K562 (cell line): Measurements from ENCODE around the gene APP. TPM values are rescaled to one million over a fixed set of nuclear protein-coding genes. Genes with fewer than 3 reads are reported as not detected.

Experiments used
- ATAC-seq: fragments of 200-7000 bp; cut with Tn5 transposase; 3 replicates; pipeline ENCODE4 v1.9.1; 2020; ENCODE audit warnings: moderate library complexity
- BruUV-seq: library from RNA; stranded (reverse); fragments of 400-500 nt; replicated peaks from 2 replicates; lab custom pipeline; 2021; lab: Mats Ljungman, UMichigan
- CTCF ChIA-PET: fragments of 300-600 bp; formaldehyde crosslinking; extraction: SDS; loops from one replicate; lab custom pipeline; 2021; ENCODE audit warnings: low intra/inter-chr PET ratio; lab: Yijun Ruan, JAX
- POLR2A ChIA-PET: fragments of 300-600, 350-650 bp; sonication (Branson Sonifier 250); formaldehyde crosslinking; extraction: SDS; loops from one replicate; lab custom pipeline; 2021; ENCODE audit warnings: antibody characterized with exemption, inconsistent platforms; lab: Yijun Ruan, JAX
- DNase-seq, 4 experiments: peaks; one replicate each; pipeline versions ENCODE4 v3.0.0 to v3.0.0-alpha.2; 2011 to 2018; ENCODE audit warnings: low spot score in 3 of 4, mixed read lengths in 3 of 4; ENCODE audit errors: extremely low read depth in 1 of 4
- FAIRE-seq: peaks from 2 replicates; lab custom pipeline; 2011; peaks lifted over from hg19 to GRCh38; lab: Jason Lieb, UNC
- H2AFZ ChIP-seq: 2 replicates; pipeline ENCODE4 v1.6.0; 2011; ENCODE audit warnings: low read depth, low read length, control low read depth, inconsistent platforms
- H3K27ac ChIP-seq: fragments of 200-600 bp; 3 replicates; pipeline ENCODE4 v1.8.0; 2011; ENCODE audit warnings: low read depth, mild to moderate bottlenecking, control low read depth, inconsistent platforms, low read length, moderate library complexity, mixed read lengths; ENCODE audit errors: extremely low read depth
- H3K27me3 ChIP-seq, 2 experiments: fragments of 300-600 bp in 1 of 2; 2 replicates in 1 of 2; 3 replicates in 1 of 2; pipeline versions ENCODE4 v1.6.0 to v1.8.0; 2011; ENCODE audit warnings: inconsistent platforms in 2 of 2, low read length in 2 of 2, mild to moderate bottlenecking in 1 of 2, mixed read lengths in 1 of 2, moderate library complexity in 1 of 2; ENCODE audit not compliant: control insufficient read depth in 2 of 2, insufficient read depth in 2 of 2
- H3K36me3 ChIP-seq: fragments of 300-600 bp; 3 replicates; pipeline ENCODE4 v1.8.0; 2011; ENCODE audit warnings: mild to moderate bottlenecking, low read length, inconsistent platforms; ENCODE audit not compliant: control insufficient read depth, insufficient read depth
- H3K4me1 ChIP-seq, 2 experiments: fragments of 200-600 bp in 1 of 2; replicated peaks in 1 of 2; 2 replicates in 1 of 2; 3 replicates in 1 of 2; pipeline versions ENCODE4 v1.5.1 to v1.8.0; 2011; ENCODE audit warnings: inconsistent platforms in 2 of 2, low read length in 2 of 2, mild to moderate bottlenecking in 1 of 2, mixed read lengths in 1 of 2, moderate library complexity in 1 of 2; ENCODE audit not compliant: control insufficient read depth in 2 of 2, insufficient read depth in 2 of 2
- H3K4me2 ChIP-seq: 2 replicates; pipeline ENCODE4 v1.6.1; 2011; ENCODE audit warnings: low read length, control low read depth, inconsistent platforms, mixed read lengths; ENCODE audit not compliant: insufficient read depth
- H3K4me3 ChIP-seq: fragments of 200-600 bp; sonication (generic), shearing (Covaris generic); 2 replicates; pipeline ENCODE4 v1.5.1; 2016; ENCODE audit warnings: control low read depth, inconsistent platforms
- H3K79me2 ChIP-seq: fragments of 200-600 bp; 3 replicates; pipeline ENCODE4 v1.8.0; 2011; ENCODE audit warnings: low read length, inconsistent platforms; ENCODE audit not compliant: control insufficient read depth, insufficient read depth
- H3K9ac ChIP-seq, 2 experiments: 2 replicates each; pipeline versions ENCODE4 v1.6.0 to v1.6.1; 2011; ENCODE audit warnings: low read depth in 2 of 2, low read length in 2 of 2, control low read depth in 1 of 2, inconsistent platforms in 1 of 2, mild to moderate bottlenecking in 1 of 2, mixed read lengths in 1 of 2; ENCODE audit not compliant: insufficient read depth in 1 of 2
- H3K9me1 ChIP-seq: one replicate; pipeline ENCODE4 v1.6.0; 2011; ENCODE audit warnings: inconsistent platforms, mild to moderate bottlenecking, low read length, moderate library complexity; ENCODE audit not compliant: control insufficient read depth, insufficient read depth
- H3K9me3 ChIP-seq: replicated peaks from 2 replicates; pipeline ENCODE4 v1.5.1; 2011; ENCODE audit warnings: low read depth, low read length, inconsistent platforms; ENCODE audit not compliant: control insufficient read depth, insufficient read depth
- H4K20me1 ChIP-seq: replicated peaks from 2 replicates; pipeline ENCODE4 v1.6.1; 2011; ENCODE audit warnings: low read length, inconsistent platforms, mixed read lengths; ENCODE audit not compliant: control insufficient read depth, insufficient read depth
- ARID3B ChIP-seq: fragments of 250-450 bp; sonication (Bioruptor Pico); IDR thresholded peaks from 2 replicates; pipeline ENCODE4 v1.4.0; 2020; ENCODE audit warnings: borderline replicate concordance
- BMI1 ChIP-seq: fragments of 150-350 bp; IDR thresholded peaks from 2 replicates; pipeline ENCODE4 v1.6.1; 2014; ENCODE audit warnings: low read length
- ETV5 ChIP-seq: sonication (generic); formaldehyde crosslinking; IDR thresholded peaks from 2 replicates; pipeline ENCODE4 v1.4.0; 2020; ENCODE audit warnings: low read depth, mild to moderate bottlenecking, missing genetic modification reagents
- ETV6 ChIP-seq, 3 experiments: fragments of 150-350 bp in 1 of 3; sonication (generic) in 1 of 3; formaldehyde crosslinking in 1 of 3; IDR thresholded peaks; 2 replicates each; pipeline versions ENCODE4 v1.6.1 to v1.8.0; 2014 to 2022; ENCODE audit warnings: borderline replicate concordance in 2 of 3, low read depth in 2 of 3, antibody characterized with exemption in 1 of 3, low read length in 1 of 3, mild to moderate bottlenecking in 1 of 3, missing genetic modification reagents in 1 of 3
- LCOR ChIP-seq: sonication (generic); formaldehyde crosslinking; IDR thresholded peaks from 2 replicates; pipeline ENCODE4 v1.8.0; 2022; ENCODE audit warnings: mild to moderate bottlenecking, missing genetic modification reagents
- MCM3 ChIP-seq: fragments of 450-650 bp; IDR thresholded peaks from 2 replicates; pipeline ENCODE4 v1.6.1; 2016
- NR2C2 ChIP-seq, 2 experiments: fragments of 200-800 bp in 1 of 2; sonication (Bioruptor generic) in 1 of 2; sonication (generic) in 1 of 2; formaldehyde crosslinking in 1 of 2; IDR thresholded peaks; 2 replicates each; pipeline versions ENCODE4 v1.6.1 to v1.8.0; 2016 to 2022; ENCODE audit warnings: mild to moderate bottlenecking in 1 of 2, missing compliant biosample characterization in 1 of 2, missing genetic modification characterization in 1 of 2, missing genetic modification reagents in 1 of 2
- SIX5 ChIP-seq, 2 experiments: IDR thresholded peaks; 2 replicates each; pipeline ENCODE4 v1.6.1; 2011; ENCODE audit warnings: low read length in 2 of 2, borderline replicate concordance in 1 of 2, low read depth in 1 of 2, mild to moderate bottlenecking in 1 of 2, moderate library complexity in 1 of 2; ENCODE audit not compliant: insufficient read depth in 1 of 2
- TEAD1 ChIP-seq, 2 experiments: fragments of 450-650 bp in 1 of 2; sonication (generic) in 1 of 2; formaldehyde crosslinking; IDR thresholded peaks; 2 replicates each; pipeline versions ENCODE4 v1.4.0 to v1.8.0; 2020 to 2022; ENCODE audit warnings: mild to moderate bottlenecking in 2 of 2, missing genetic modification reagents in 1 of 2
- ZBTB11 ChIP-seq, 3 experiments: fragments of 200-800 bp in 1 of 3; fragments of 250-450 bp in 1 of 3; fragments of 450-650 bp in 1 of 3; sonication (Bioruptor Pico) in 1 of 3; sonication (Bioruptor generic) in 1 of 3; formaldehyde crosslinking in 1 of 3; IDR thresholded peaks; 2 replicates each; pipeline versions ENCODE4 v1.6.1 to v1.8.0; 2016 to 2022; ENCODE audit warnings: mild to moderate bottlenecking in 2 of 3, missing genetic modification characterization in 2 of 3, missing compliant biosample characterization in 1 of 3, moderate library complexity in 1 of 3
- ZNF133 ChIP-seq: fragments of 250-450 bp; sonication (Bioruptor Pico); IDR thresholded peaks from 2 replicates; pipeline ENCODE4 v1.4.0; 2020; ENCODE audit warnings: mild to moderate bottlenecking
- ZNF24 ChIP-seq: fragments of 450-650 bp; IDR thresholded peaks from 2 replicates; pipeline ENCODE4 v1.6.1; 2016
- ZNF668 ChIP-seq: fragments of 250-450 bp; sonication (Bioruptor Pico); IDR thresholded peaks from 2 replicates; pipeline ENCODE4 v1.8.0; 2022; ENCODE audit warnings: mild to moderate bottlenecking, inconsistent platforms
- WGBS: fragments of 100-300 bp; shearing (Covaris generic); methylation state at CpG from one replicate; pipeline ENCODE4 v1.1.6; 2016; ENCODE audit warnings: low coverage, mixed read lengths; ENCODE audit not compliant: insufficient coverage; ENCODE audit errors: missing lambda C conversion rate; 5-methylcytosine and 5-hydroxymethylcytosine counted together
- in situ Hi-C: fragments of 300-500 bp; cut with MboI; formaldehyde crosslinking; loops from 4 replicates; pipeline ENCODE4 v1.15.0; 2018; ENCODE audit warnings: inconsistent platforms, mixed read lengths
- intact Hi-C: fragments of 100-400 bp; cut with micrococcal nuclease; formaldehyde crosslinking; loops from 2 replicates; pipeline ENCODE4 v1.14.2; 2022
- polyA plus RNA-seq, 8 experiments: library from polyadenylated mRNA; depleted of rRNA in 4 of 8; stranded (reverse) in 5 of 8; unstranded in 3 of 8; fragments of >200 nt; fragmentation: Nextera tagmentation in 2 of 8; fragmentation: Illumina TruSeq in 1 of 8; extraction: Ambion mirVana in 2 of 8; extraction: Trizol in 1 of 8; gene quantifications; 2 replicates each; pipeline versions ENCODE4 v1.2.1 to v1.2.3, GENCODE V29; 2011 to 2014; ENCODE audit warnings: inconsistent platforms in 1 of 8, missing spikeins in 1 of 8
- total RNA-seq, 7 experiments: library from RNA; depleted of rRNA in 6 of 7; stranded (reverse); fragments of >200 nt in 6 of 7; fragmentation: Illumina TruSeq in 2 of 7; extraction: Trizol in 2 of 7; gene quantifications; 2 replicates each; pipeline versions ENCODE4 v1.2.1 to v1.2.3, GENCODE V29; 2011 to 2021; ENCODE audit warnings: low replicate concordance in 1 of 7

APP gene
- total and polyA plus RNA-seq, 9 of the 15 experiments (the other 6 are each of a cell fraction or from before 2014, with no cell fraction given): 0.01 to 1.5 (median 0.16) TPM; not detected in 5

- TF ChIP-seq ZBTB11 (CRISPR knock-in tag; IDR thresholded peaks at IDR 0.05): no peak
- TF ChIP-seq NR2C2 (CRISPR knock-in tag; IDR thresholded peaks at IDR 0.05): no peak
- no peak for TF ChIP-seq NR2C2 (tag; IDR thresholded peaks at IDR 0.05)
- TF ChIP-seq ETV5 (CRISPR knock-in tag): no peak
Observed at GRCh38 chr21:26194326-26194725, 23.8 kb upstream of the APP start (continued).

- CTCF ChIA-PET: no interaction called here
- Histone ChIP-seq H3K4me3 (no peak overlapping the region), H2AFZ (no peak overlapping the region), H3K27me3 (no peaks in the 10 kb centered on the region), H3K36me3 (no peaks in the 10 kb centered on the region), H3K9ac (no peak overlapping the region), H3K4me1 (no peaks in the 10 kb centered on the region), H3K9me1 (no peaks in the 10 kb centered on the region), H4K20me1 (no peaks in the 10 kb centered on the region), H3K9me3 (no peaks in the 10 kb centered on the region), H3K4me2 (no peak overlapping the region), H3K79me2 (no peaks in the 10 kb centered on the region), H3K27ac (no peak overlapping the region)
- no TSS peak for BruUV-seq
- intact Hi-C loops (no loop called here), in situ Hi-C loops (no loop called here)
- DNase-seq (no peak), FAIRE-seq (no peak), ATAC-seq (no peak)
- POLR2A ChIA-PET: interaction anchor here (0.6 kb wide), 1 partner anchor 15 kb away, joined by 3 read pairs; no protein-coding TSS in a partner anchor
- 0% methylated on average over 5 of the region's 5 CpGs for WGBS
- TF ChIP-seq TEAD1 (CRISPR knock-in tag; IDR thresholded peaks at IDR 0.05) (no peak), ETV6 (IDR thresholded peaks at IDR 0.05; ENCODE audit: borderline replicate concordance in 1 of 2, low read depth in 2 of 2, low read length in 1 of 2) (no peak), ETV6 (CRISPR knock-in tag; IDR thresholded peaks at IDR 0.05; ENCODE audit: borderline replicate concordance) (no peak), MCM3 (no peak), ZNF668 (CRISPR knock-in tag) (no peak), BMI1 (no peak), ZNF24 (no peak), ZNF133 (CRISPR knock-in tag) (no peak), SIX5 (IDR thresholded peaks at IDR 0.05; ENCODE audit: borderline replicate concordance in 1 of 2, insufficient read depth in 1 of 2, low read depth in 1 of 2, low read length in 2 of 2) (no peak), LCOR (CRISPR knock-in tag) (no peak), ARID3B (CRISPR knock-in tag) (no peak)
Observed at GRCh38 chr21:26191609-26192008, 21.0 kb upstream of the APP start.
